Thoracic aorta endothelial cell (primary cell): ENCODE data around the gene CERS3. TPM values are rescaled to one million over a fixed set of nuclear protein-coding genes. Genes with fewer than 3 reads are reported as not detected.

Source experiments
- small RNA-seq: library from RNA; depleted of rRNA; stranded (forward); fragments of <200 nt; gene quantifications from one replicate; pipeline ENCODE3, GENCODE V24; 2012
- total RNA-seq: library from RNA; depleted of rRNA; stranded (reverse); fragments of >200 nt; gene quantifications from 2 replicates; pipeline ENCODE4 v1.2.3, GENCODE V29; 2012

Gene CERS3
- not detected in 2 replicates for total RNA-seq

DNA sequence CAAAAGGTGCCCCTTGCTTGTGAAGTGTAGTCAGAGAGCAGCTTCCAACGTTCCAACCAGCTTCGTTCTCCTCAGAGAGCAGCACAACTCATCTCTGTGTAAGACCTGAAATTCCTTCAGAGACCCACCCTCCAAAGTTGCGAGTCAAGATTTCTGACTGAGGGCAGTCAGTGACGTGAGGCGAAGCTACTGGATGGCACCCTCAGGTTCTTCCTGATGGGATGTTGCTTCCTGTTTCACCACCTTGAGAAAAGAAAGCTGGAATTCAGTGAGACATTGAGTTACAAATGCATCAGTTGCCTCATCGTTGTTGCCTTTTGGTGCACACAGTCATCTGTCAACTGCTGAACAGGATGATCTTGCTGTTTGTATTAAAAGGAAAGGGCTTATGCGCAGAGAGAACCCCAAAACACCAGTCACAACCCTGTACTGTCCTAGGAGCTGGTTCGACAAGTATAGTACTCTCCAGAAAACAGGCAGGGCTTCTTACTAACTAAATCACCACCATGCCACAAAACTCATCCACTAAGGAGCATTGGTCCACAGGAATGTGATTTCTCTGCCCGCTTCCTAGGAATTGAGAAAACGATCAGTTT is at the start of gene CERS3:
CERS3 (minus strand) TSS at position 118 of the 596 bp plus-strand sequence. CDS start 27,101 bp downstream, outside the sequence.

Small RNAs within 50 kb of the gene (small RNA-seq; reads per million reads assigned to genes)
- gene RNU6-181P (not detected), gene RNU6-322P (not detected)

Other genes with a start within 250 kb of the CERS3 start
- gene ADAMTS17, start 187.0 kb downstream of the CERS3 start, total RNA-seq: 0.40 and 0.79 TPM in 2 replicates
- gene LINS1, start 73.2 kb upstream of the CERS3 start, total RNA-seq: 20.9 and 21.8 TPM in 2 replicates
- 16.6 and 17.8 TPM in 2 replicates for gene ASB7, start 73.6 kb upstream of the CERS3 start, total RNA-seq